CD4-positive, alpha-beta T cell treated with Interleukin-21 for 1 hour (primary cell): ENCODE measurements around the gene CACNA2D4.

Experiments used
- DNase-seq: peaks from one replicate; pipeline ENCODE4 v3.0.0-alpha.2; 2020

Gene CACNA2D4

GRCh38 chr12:1797991-1798640 is 120.3 kb downstream of the CACNA2D4 start:
- DNase-seq: no peak

- peak; percentile 59 for DNase-seq
Measured at GRCh38 chr12:1797011-1797901, 121.2 kb downstream of the CACNA2D4 start.

- peak; percentile 44 for DNase-seq
Measured at GRCh38 chr12:1796515-1797010, 121.9 kb downstream of the CACNA2D4 start.

- DNase-seq: peak; percentile 94
Measured at GRCh38 chr12:1795785-1796514, 122.5 kb downstream of the CACNA2D4 start.

GRCh38 chr12:1795221-1795784 is 123.1 kb downstream of the CACNA2D4 start:
- DNase-seq: no peak

GRCh38 chr12:1794440-1795090 is 123.9 kb downstream of the CACNA2D4 start:
- no peak for DNase-seq

GRCh38 chr12:1793426-1794210 is 124.8 kb downstream of the CACNA2D4 start:
- DNase-seq: no peak

- DNase-seq: no peak
Measured at GRCh38 chr12:1792406-1792805, 126.0 kb downstream of the CACNA2D4 start.

- DNase-seq: peak; percentile 76
Measured at GRCh38 chr12:1791104-1791841, 127.2 kb downstream of the CACNA2D4 start.

- DNase-seq: no peak
Measured at GRCh38 chr12:1790444-1790843, 128.0 kb downstream of the CACNA2D4 start.

- DNase-seq: no peak
Measured at GRCh38 chr12:1787714-1788113, 130.7 kb downstream of the CACNA2D4 start.

- DNase-seq: no peak
Measured at GRCh38 chr12:1782215-1782614, 136.2 kb downstream of the CACNA2D4 start.

GRCh38 chr12:1781772-1782171 is 136.7 kb downstream of the CACNA2D4 start:
- DNase-seq: no peak

GRCh38 chr12:1779783-1780182 is 138.7 kb downstream of the CACNA2D4 start:
- DNase-seq: no peak

- no peak for DNase-seq
Measured at GRCh38 chr12:1778911-1779310, 139.5 kb downstream of the CACNA2D4 start.

- no peak for DNase-seq
Measured at GRCh38 chr12:1777798-1778197, 140.7 kb downstream of the CACNA2D4 start.

GRCh38 chr12:1776170-1776921 is 142.1 kb downstream of the CACNA2D4 start:
- no peak for DNase-seq

GRCh38 chr12:1773937-1774655 is 144.4 kb downstream of the CACNA2D4 start:
- DNase-seq: no peak

GRCh38 chr12:1769809-1770494 is 148.5 kb downstream of the CACNA2D4 start:
- no peak for DNase-seq
